Muscle layer of colon (tissue), 2 donors: Measurements from ENCODE around the gene C1QTNF9.
"Not testable (repeated sequence)": the region's sequence is repeated elsewhere in the genome, so short reads cannot be mapped to it uniquely, and the experiment has no call there.

Experiments used
- H3K27ac ChIP-seq: one replicate; pipeline ENCODE4 v1.7.0; 2013; ENCODE audit warnings: low read depth, mild to moderate bottlenecking, low read length, moderate library complexity
- H3K27me3 ChIP-seq, 2 donors: one replicate each; pipeline ENCODE4 v1.7.0; 2013; ENCODE audit warnings: low read length in 2 of 2, mild to moderate bottlenecking in 2 of 2; ENCODE audit not compliant: insufficient read depth in 2 of 2, control insufficient read depth in 1 of 2
- H3K36me3 ChIP-seq: one replicate; pipeline ENCODE4 v1.7.0; 2013; ENCODE audit warnings: mild to moderate bottlenecking, low read length; ENCODE audit not compliant: insufficient read depth
- H3K4me1 ChIP-seq: one replicate; pipeline ENCODE4 v1.7.0; 2013; ENCODE audit warnings: mild to moderate bottlenecking, low read length; ENCODE audit not compliant: insufficient read depth
- H3K4me3 ChIP-seq, 2 donors: one replicate each; pipeline ENCODE4 v1.7.0; 2013; ENCODE audit warnings: low read length in 2 of 2, low read depth in 1 of 2, mild to moderate bottlenecking in 1 of 2, moderate library complexity in 1 of 2
- H3K9ac ChIP-seq: one replicate; pipeline ENCODE4 v1.7.0; 2013; ENCODE audit warnings: low read length
- H3K9me3 ChIP-seq: one replicate; pipeline ENCODE4 v1.7.0; 2013; ENCODE audit warnings: mild to moderate bottlenecking, low read length
- donor health status: abdominal sarcoma.
- donor health status: Adenocarcinoma of cecum.

C1QTNF9 gene

GRCh38 chr13:24306632-24307031, 2.7 kb upstream of the C1QTNF9 start:
- Histone ChIP-seq H3K27ac (no peak overlapping the region), H3K4me3 (no peak overlapping the region), H3K4me1 (peaks cover 5% of the 10 kb centered on the region), H3K9ac (no peak overlapping the region), H3K9me3 (no peaks in the 10 kb centered on the region), H3K27me3 (no peaks in the 10 kb centered on the region), H3K36me3 (no peaks in the 10 kb centered on the region)

GRCh38 chr13:24307211-24308067, 1.9 kb upstream of the C1QTNF9 start:
- Histone ChIP-seq H3K27ac (no peak overlapping the region), H3K9ac (no peak overlapping the region), H3K4me1 (peaks cover 5% of the 10 kb centered on the region), H3K9me3 (no peaks in the 10 kb centered on the region), H3K27me3 (no peaks in the 10 kb centered on the region), H3K4me3 (no peak overlapping the region), H3K36me3 (no peaks in the 10 kb centered on the region)

GRCh38 chr13:24308068-24308445, 1.3 kb upstream of the C1QTNF9 start:
- no peaks in the 10 kb centered on the region for H3K36me3 ChIP-seq
- no peak overlapping the region for H3K4me3 ChIP-seq
- peaks cover 5% of the 10 kb centered on the region for H3K4me1 ChIP-seq
- no peaks in the 10 kb centered on the region for H3K9me3 ChIP-seq
- no peak overlapping the region for H3K9ac ChIP-seq
- H3K27me3 ChIP-seq, result no peaks in the 10 kb centered on the region
- H3K27ac ChIP-seq, result no peak overlapping the region

- Histone ChIP-seq H3K9ac (no peak overlapping the region), H3K27me3 (no peaks in the 10 kb centered on the region), H3K9me3 (no peaks in the 10 kb centered on the region), H3K4me1 (peaks cover 5% of the 10 kb centered on the region), H3K36me3 (no peaks in the 10 kb centered on the region), H3K4me3 (no peak overlapping the region), H3K27ac (no peak overlapping the region)
These were observed 826 bp upstream of the C1QTNF9 start for GRCh38 chr13:24308488-24309020.

- no peaks in the 10 kb centered on the region for H3K36me3 ChIP-seq
These were observed 4.1 kb downstream of the C1QTNF9 start for GRCh38 chr13:24313439-24313838.

GRCh38 chr13:24317835-24318234, 8.5 kb downstream of the C1QTNF9 start:
- not testable (repeated sequence) for H3K4me3 ChIP-seq, H3K9me3 ChIP-seq, H3K9ac ChIP-seq, H3K4me1 ChIP-seq, H3K36me3 ChIP-seq, H3K27me3 ChIP-seq, H3K27ac ChIP-seq

More at GRCh38 chr13:24313439-24313838, 4.1 kb downstream of the C1QTNF9 start:
- no peak overlapping the region for H3K9ac ChIP-seq
- H3K27me3 ChIP-seq, result no peaks in the 10 kb centered on the region
- H3K9me3 ChIP-seq, result no peaks in the 10 kb centered on the region
- no peak overlapping the region for H3K27ac ChIP-seq
- no peak overlapping the region for H3K4me3 ChIP-seq
- H3K4me1 ChIP-seq, result no peaks in the 10 kb centered on the region

- H3K27ac ChIP-seq, H3K4me3 ChIP-seq, H3K27me3 ChIP-seq, H3K36me3 ChIP-seq, H3K9me3 ChIP-seq, H3K4me1 ChIP-seq, H3K9ac ChIP-seq: not testable (repeated sequence)
These were observed 9.5 kb downstream of the C1QTNF9 start for GRCh38 chr13:24318878-24319277.

GRCh38 chr13:24319641-24320040, 10.3 kb downstream of the C1QTNF9 start:
- H3K9me3 ChIP-seq, H3K4me3 ChIP-seq, H3K9ac ChIP-seq, H3K27ac ChIP-seq, H3K27me3 ChIP-seq, H3K36me3 ChIP-seq, H3K4me1 ChIP-seq: not testable (repeated sequence)

GRCh38 chr13:24321416-24321815, 12.0 kb downstream of the C1QTNF9 start:
- not testable (repeated sequence) for H3K4me3 ChIP-seq, H3K9me3 ChIP-seq, H3K27me3 ChIP-seq, H3K36me3 ChIP-seq, H3K9ac ChIP-seq, H3K27ac ChIP-seq, H3K4me1 ChIP-seq

GRCh38 chr13:24322470-24322869, 13.1 kb downstream of the C1QTNF9 start:
- not testable (repeated sequence) for H3K9me3 ChIP-seq, H3K27me3 ChIP-seq, H3K27ac ChIP-seq, H3K4me1 ChIP-seq, H3K4me3 ChIP-seq, H3K9ac ChIP-seq, H3K36me3 ChIP-seq

- H3K27ac ChIP-seq, result no peak overlapping the region
- H3K4me3 ChIP-seq, result no peak overlapping the region
- H3K4me1 ChIP-seq, result no peaks in the 10 kb centered on the region
- H3K9me3 ChIP-seq, result no peaks in the 10 kb centered on the region
- H3K36me3 ChIP-seq, result no peaks in the 10 kb centered on the region
- H3K27me3 ChIP-seq, result no peaks in the 10 kb centered on the region
- no peak overlapping the region for H3K9ac ChIP-seq
These were observed 13.8 kb downstream of the C1QTNF9 start for GRCh38 chr13:24323036-24323738.

- H3K27ac ChIP-seq, result no peak overlapping the region
These were observed 14.3 kb downstream of the C1QTNF9 start for GRCh38 chr13:24323739-24324075.

More at GRCh38 chr13:24323739-24324075, 14.3 kb downstream of the C1QTNF9 start:
- H3K9me3 ChIP-seq, result no peaks in the 10 kb centered on the region
- no peak overlapping the region for H3K4me3 ChIP-seq
- H3K9ac ChIP-seq, result no peak overlapping the region
- H3K4me1 ChIP-seq, result no peaks in the 10 kb centered on the region
- H3K36me3 ChIP-seq, result no peaks in the 10 kb centered on the region
- no peaks in the 10 kb centered on the region for H3K27me3 ChIP-seq
